Measurements from ENCODE around the gene CARNS1. TPM values are rescaled to one million over a fixed set of nuclear protein-coding genes. Genes with fewer than 3 reads are reported as not detected.

The CARNS1 gene
- total and polyA plus RNA-seq, 4 donors = 0.05 to 0.19 (median 0.10) TPM

DNA sequence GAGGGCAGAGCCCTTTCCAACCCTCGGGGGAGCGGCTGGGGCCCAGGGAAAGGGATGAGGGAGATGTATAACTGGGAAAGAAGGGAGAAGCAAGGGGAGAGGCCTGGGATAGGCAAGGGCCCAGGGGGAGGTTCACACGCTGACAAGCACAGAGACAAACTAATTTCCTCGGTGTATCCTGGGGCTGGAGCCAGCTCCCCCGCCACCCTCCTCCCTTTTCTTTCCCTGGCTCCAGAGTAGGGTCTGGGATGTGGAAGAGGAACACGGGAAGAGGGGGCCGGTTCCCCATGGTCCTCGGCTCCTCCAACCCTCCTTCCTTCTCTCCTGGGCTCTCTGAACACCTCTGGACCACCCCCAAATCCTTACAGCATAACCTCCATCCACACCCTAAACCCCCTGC is 48.9 kb upstream of the CARNS1 start:
- Histone ChIP-seq H3K27ac (ENCODE audit: low read depth in 1 of 2, low read length in 2 of 2) (no peak overlapping the region), H3K4me3 (ENCODE audit: low read depth in 1 of 3, low read length in 3 of 3) (no peak overlapping the region), H3K36me3 (ENCODE audit: control insufficient read depth in 4 of 4, insufficient read depth in 3 of 4, low read depth in 1 of 4, low read length in 3 of 4) (no peaks in the 10 kb centered on the region), H3K9me3 (ENCODE audit: control insufficient read depth in 4 of 4, low read length in 3 of 4) (no peaks in the 10 kb centered on the region), H3K27me3 (ENCODE audit: control insufficient read depth in 4 of 4, insufficient read depth in 4 of 4, low read length in 3 of 4) (no peaks in the 10 kb centered on the region), H3K4me1 (ENCODE audit: control insufficient read depth in 4 of 4, insufficient read depth in 4 of 4, low read length in 3 of 4) (peaks cover 0 to 2% (median 0%) of the 10 kb centered on the region in 4 donors), H3K9ac (ENCODE audit: low read depth in 1 of 2, low read length in 2 of 2) (no peak overlapping the region)
- DNase-seq (ENCODE audit: low spot score) = no peak
- TF ChIP-seq ZBTB33 (IDR thresholded peaks at IDR 0.05) = no peak
- no peak for TF ChIP-seq HNF4G (IDR thresholded peaks at IDR 0.05)
- TF ChIP-seq HNF4A (conservative IDR thresholded peaks at IDR 0.05) = no peak
- TF ChIP-seq REST (IDR thresholded peaks at IDR 0.05) = no peak
- no peak for TF ChIP-seq FOXA2 (IDR thresholded peaks at IDR 0.05)
- TF ChIP-seq, protein P1, sequence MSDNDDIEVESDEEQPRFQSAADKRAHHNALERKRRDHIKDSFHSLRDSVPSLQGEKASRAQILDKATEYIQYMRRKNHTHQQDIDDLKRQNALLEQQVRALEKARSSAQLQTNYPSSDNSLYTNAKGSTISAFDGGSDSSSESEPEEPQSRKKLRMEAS (IDR thresholded peaks at IDR 0.05) = no peak
- no peak for TF ChIP-seq SP1 (IDR thresholded peaks at IDR 0.05)
- no peak for TF ChIP-seq JUND (IDR thresholded peaks at IDR 0.05)
- no peak for TF ChIP-seq GABPA (IDR thresholded peaks at IDR 0.05 in 1 of 2, conservative IDR thresholded peaks at IDR 0.05 in 1 of 2)
- no peak for TF ChIP-seq EGR1 (IDR thresholded peaks at IDR 0.05; ENCODE audit: low read depth in 2 of 2)
- no peak for TF ChIP-seq YY1 (IDR thresholded peaks at IDR 0.05)
- TF ChIP-seq RXRA (IDR thresholded peaks at IDR 0.05) = no peak
- no peak for TF ChIP-seq TAF1 (conservative IDR thresholded peaks at IDR 0.05)
- no peak for TF ChIP-seq NR2F2 (IDR thresholded peaks at IDR 0.05)
- TF ChIP-seq, protein P2, sequence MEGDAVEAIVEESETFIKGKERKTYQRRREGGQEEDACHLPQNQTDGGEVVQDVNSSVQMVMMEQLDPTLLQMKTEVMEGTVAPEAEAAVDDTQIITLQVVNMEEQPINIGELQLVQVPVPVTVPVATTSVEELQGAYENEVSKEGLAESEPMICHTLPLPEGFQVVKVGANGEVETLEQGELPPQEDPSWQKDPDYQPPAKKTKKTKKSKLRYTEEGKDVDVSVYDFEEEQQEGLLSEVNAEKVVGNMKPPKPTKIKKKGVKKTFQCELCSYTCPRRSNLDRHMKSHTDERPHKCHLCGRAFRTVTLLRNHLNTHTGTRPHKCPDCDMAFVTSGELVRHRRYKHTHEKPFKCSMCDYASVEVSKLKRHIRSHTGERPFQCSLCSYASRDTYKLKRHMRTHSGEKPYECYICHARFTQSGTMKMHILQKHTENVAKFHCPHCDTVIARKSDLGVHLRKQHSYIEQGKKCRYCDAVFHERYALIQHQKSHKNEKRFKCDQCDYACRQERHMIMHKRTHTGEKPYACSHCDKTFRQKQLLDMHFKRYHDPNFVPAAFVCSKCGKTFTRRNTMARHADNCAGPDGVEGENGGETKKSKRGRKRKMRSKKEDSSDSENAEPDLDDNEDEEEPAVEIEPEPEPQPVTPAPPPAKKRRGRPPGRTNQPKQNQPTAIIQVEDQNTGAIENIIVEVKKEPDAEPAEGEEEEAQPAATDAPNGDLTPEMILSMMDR (IDR thresholded peaks at IDR 0.05; ENCODE audit: low read depth, low read length, missing input control) = no peak
- TF ChIP-seq, protein P3, sequence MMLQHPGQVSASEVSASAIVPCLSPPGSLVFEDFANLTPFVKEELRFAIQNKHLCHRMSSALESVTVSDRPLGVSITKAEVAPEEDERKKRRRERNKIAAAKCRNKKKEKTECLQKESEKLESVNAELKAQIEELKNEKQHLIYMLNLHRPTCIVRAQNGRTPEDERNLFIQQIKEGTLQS (IDR thresholded peaks at IDR 0.05) = no peak
- TF ChIP-seq RAD21 (IDR thresholded peaks at IDR 0.05) = no peak
- TF ChIP-seq FOXA1 (IDR thresholded peaks at IDR 0.05) = no peak
- WGBS = 71% methylated on average over 8 of the region's 8 CpGs

Measured in liver (tissue), 9 donors.